Sigmoid colon (tissue), 7 donors: ENCODE measurements around the gene RAD17. TPM values are rescaled to one million over a fixed set of nuclear protein-coding genes. Genes with fewer than 3 reads are reported as not detected.

ENCODE experiments used
- DNase-seq: peaks from one replicate; pipeline ENCODE4 v3.0.0-alpha.2; 2019
- H3K27ac ChIP-seq, 4 donors: fragments of 200-600 bp; sonication (generic); one replicate each; pipeline ENCODE4 v1.5.1; 2016 to 2019; ENCODE audit warnings: mild to moderate bottlenecking in 1 of 4
- H3K27me3 ChIP-seq, 3 donors: fragments of 200-600 bp; sonication (generic); one replicate each; pipeline ENCODE4 v1.5.1; 2019; ENCODE audit warnings: mild to moderate bottlenecking in 1 of 3
- H3K36me3 ChIP-seq, 4 donors: fragments of 200-600 bp; sonication (generic); one replicate each; pipeline ENCODE4 v1.5.1; 2016 to 2019
- H3K4me1 ChIP-seq, 4 donors: fragments of 200-600 bp; sonication (generic); one replicate each; pipeline ENCODE4 v1.5.1; 2017 to 2019
- H3K4me3 ChIP-seq, 4 donors: fragments of 200-600 bp; sonication (generic); one replicate each; pipeline ENCODE4 v1.5.1; 2017 to 2019; ENCODE audit warnings: mild to moderate bottlenecking in 2 of 4, moderate library complexity in 1 of 4
- H3K9me3 ChIP-seq, 4 donors: fragments of 200-600 bp in 3 of 4; sonication (generic) in 3 of 4; one replicate each; pipeline versions ENCODE4 v1.5.1 to v1.6.1; 2013 to 2019
- EP300 ChIP-seq, 4 donors: sonication (generic); formaldehyde crosslinking; IDR thresholded peaks; one replicate each; pipeline ENCODE4 v1.6.1; 2017; ENCODE audit warnings: antibody characterized with exemption in 4 of 4
- POLR2A ChIP-seq, 2 donors: fragments of 450-650 bp; IDR thresholded peaks; one replicate each; pipeline ENCODE4 v1.6.1; 2016; ENCODE audit warnings: antibody characterized with exemption in 2 of 2, mild to moderate bottlenecking in 2 of 2, moderate library complexity in 2 of 2
- POLR2AphosphoS5 ChIP-seq, 4 donors: sonication (generic); formaldehyde crosslinking; IDR thresholded peaks; one replicate each; pipeline ENCODE4 v1.6.1; 2017; ENCODE audit warnings: antibody characterized with exemption in 4 of 4
- WGBS, 2 donors: extraction: QIAGEN DNeasy Blood & Tissue Kit; methylation state at CpG; one replicate each; pipeline ENCODE4 v1.1.7; 2013; 5-methylcytosine and 5-hydroxymethylcytosine counted together
- intact Hi-C: fragments of 100-400 bp; cut with DNase I; formaldehyde crosslinking; loops from one replicate; pipeline ENCODE4 v1.15.1; 2023
- polyA plus RNA-seq, 3 donors: library from polyadenylated mRNA; stranded (reverse); fragments of 200-250 nt; gene quantifications; one replicate each; pipeline ENCODE4 v1.2.3, GENCODE V29; 2013
- total RNA-seq, 4 donors: library from RNA; depleted of rRNA; stranded (reverse); fragments of >200 nt; gene quantifications; one replicate each; pipeline ENCODE4 v1.1.0, GENCODE V29; 2016
- TF ChIP-seq, protein P1 (sequence below), 4 experiments: fragments of 450-650 bp in 3 of 4; fragments of 200-600 bp in 1 of 4; IDR thresholded peaks; one replicate each; pipeline ENCODE4 v1.5.1; 2016 to 2019; ENCODE audit warnings: antibody characterized with exemption in 4 of 4, mild to moderate bottlenecking in 3 of 4, moderate library complexity in 2 of 4
- donor health status: healthy with polysubstance abuse.
- donor health status: Bipolar disorder and iron deficiency.
- donor health status: healthy.

The RAD17 gene
- total and polyA plus RNA-seq, 7 donors: 13.1 to 25.3 (median 18.3) TPM

DNA sequence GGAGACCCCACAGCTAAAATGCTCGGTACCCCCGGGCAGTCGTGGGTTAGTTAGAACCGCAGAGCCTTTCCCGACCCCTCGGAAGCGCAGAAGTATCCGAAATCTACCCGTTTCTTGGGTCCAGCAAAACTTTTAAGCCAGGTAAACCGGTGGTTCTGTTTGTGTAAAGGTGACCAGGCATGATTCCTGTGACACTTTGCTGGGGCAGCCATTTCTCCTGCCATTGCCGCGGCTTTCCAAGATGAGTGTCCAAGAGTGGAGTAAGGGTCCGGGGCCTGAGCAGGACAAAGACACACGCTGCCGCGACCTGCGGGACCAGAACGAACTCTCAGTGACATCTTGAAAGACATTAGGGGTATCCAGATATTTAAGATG is 46.0 kb downstream of the RAD17 start:
- whole genome bisulfite sequencing, 2 donors: 16 to 43% methylated on average over 18 of the region's 18 CpGs
- Histone ChIP-seq H3K4me1 (peaks cover 0 to 7% (median 0%) of the 10 kb centered on the region in 4 donors), H3K4me3 (peak overlapping the region in 3 of 4 donors; percentile 56 to 61 (median 58)), H3K9me3 (no peaks in the 10 kb centered on the region), H3K27ac (peak overlapping the region in 1 of 4 donors; percentile 8), H3K36me3 (peaks cover 0 to 35% (median 4%) of the 10 kb centered on the region in 4 donors), H3K27me3 (peaks cover 0 to 4% (median 0%) of the 10 kb centered on the region in 3 donors)
- intact Hi-C loops: no loop called here
- TF ChIP-seq, protein P1, sequence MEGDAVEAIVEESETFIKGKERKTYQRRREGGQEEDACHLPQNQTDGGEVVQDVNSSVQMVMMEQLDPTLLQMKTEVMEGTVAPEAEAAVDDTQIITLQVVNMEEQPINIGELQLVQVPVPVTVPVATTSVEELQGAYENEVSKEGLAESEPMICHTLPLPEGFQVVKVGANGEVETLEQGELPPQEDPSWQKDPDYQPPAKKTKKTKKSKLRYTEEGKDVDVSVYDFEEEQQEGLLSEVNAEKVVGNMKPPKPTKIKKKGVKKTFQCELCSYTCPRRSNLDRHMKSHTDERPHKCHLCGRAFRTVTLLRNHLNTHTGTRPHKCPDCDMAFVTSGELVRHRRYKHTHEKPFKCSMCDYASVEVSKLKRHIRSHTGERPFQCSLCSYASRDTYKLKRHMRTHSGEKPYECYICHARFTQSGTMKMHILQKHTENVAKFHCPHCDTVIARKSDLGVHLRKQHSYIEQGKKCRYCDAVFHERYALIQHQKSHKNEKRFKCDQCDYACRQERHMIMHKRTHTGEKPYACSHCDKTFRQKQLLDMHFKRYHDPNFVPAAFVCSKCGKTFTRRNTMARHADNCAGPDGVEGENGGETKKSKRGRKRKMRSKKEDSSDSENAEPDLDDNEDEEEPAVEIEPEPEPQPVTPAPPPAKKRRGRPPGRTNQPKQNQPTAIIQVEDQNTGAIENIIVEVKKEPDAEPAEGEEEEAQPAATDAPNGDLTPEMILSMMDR (IDR thresholded peaks at IDR 0.05): no peak
- TF ChIP-seq POLR2A (IDR thresholded peaks at IDR 0.05) (no peak), POLR2AphosphoS5 (IDR thresholded peaks at IDR 0.05) (no peak), EP300 (IDR thresholded peaks at IDR 0.05) (no peak)
- no peak for DNase-seq

GRCh38 chr5:69416180-69416579 is 46.6 kb downstream of the RAD17 start:
- TF ChIP-seq POLR2A (IDR thresholded peaks at IDR 0.05) (no peak), EP300 (IDR thresholded peaks at IDR 0.05) (no peak), POLR2AphosphoS5 (IDR thresholded peaks at IDR 0.05) (no peak)
- TF ChIP-seq, protein P1 (IDR thresholded peaks at IDR 0.05): no peak
- Histone ChIP-seq H3K27me3 (peaks cover 0 to 4% (median 0%) of the 10 kb centered on the region in 3 donors), H3K4me3 (no peak overlapping the region), H3K9me3 (no peaks in the 10 kb centered on the region), H3K4me1 (peaks cover 0 to 7% (median 0%) of the 10 kb centered on the region in 4 donors), H3K36me3 (peaks cover 0 to 31% (median 4%) of the 10 kb centered on the region in 4 donors), H3K27ac (no peak overlapping the region)
- intact Hi-C loops: no loop called here
- WGBS, 2 donors: 20 to 75% methylated on average over 6 of the region's 6 CpGs
- DNase-seq: no peak

DNA sequence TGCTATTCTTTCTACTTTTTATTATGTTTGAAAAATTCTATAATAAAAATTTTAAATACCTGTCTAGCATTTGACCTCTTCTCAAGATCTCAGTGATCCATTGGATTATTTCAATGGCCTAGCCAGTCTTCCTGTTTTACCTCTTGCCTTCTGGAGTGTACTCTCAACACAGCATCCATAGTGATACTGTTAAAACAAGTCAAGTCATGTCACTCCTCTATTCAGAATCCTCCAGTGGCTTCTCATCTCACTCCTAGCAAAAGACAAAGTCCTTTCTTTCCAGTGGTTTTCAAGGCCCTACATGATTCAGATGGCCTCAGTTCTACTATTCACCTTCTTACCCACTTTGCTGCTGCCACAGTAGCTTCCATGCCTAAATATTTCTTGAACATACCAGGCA is 47.1 kb downstream of the RAD17 start:
- DNase-seq: no peak
- Histone ChIP-seq H3K27me3 (peaks cover 0 to 4% (median 0%) of the 10 kb centered on the region in 3 donors), H3K36me3 (peaks cover 0 to 26% (median 4%) of the 10 kb centered on the region in 4 donors), H3K9me3 (no peaks in the 10 kb centered on the region), H3K4me3 (no peak overlapping the region), H3K4me1 (peaks cover 0 to 7% (median 0%) of the 10 kb centered on the region in 4 donors), H3K27ac (no peak overlapping the region)
- intact Hi-C loops: no loop called here
- TF ChIP-seq POLR2AphosphoS5 (IDR thresholded peaks at IDR 0.05) (no peak), EP300 (IDR thresholded peaks at IDR 0.05) (no peak), POLR2A (IDR thresholded peaks at IDR 0.05) (no peak)
- TF ChIP-seq, protein P1 (IDR thresholded peaks at IDR 0.05): no peak

DNA sequence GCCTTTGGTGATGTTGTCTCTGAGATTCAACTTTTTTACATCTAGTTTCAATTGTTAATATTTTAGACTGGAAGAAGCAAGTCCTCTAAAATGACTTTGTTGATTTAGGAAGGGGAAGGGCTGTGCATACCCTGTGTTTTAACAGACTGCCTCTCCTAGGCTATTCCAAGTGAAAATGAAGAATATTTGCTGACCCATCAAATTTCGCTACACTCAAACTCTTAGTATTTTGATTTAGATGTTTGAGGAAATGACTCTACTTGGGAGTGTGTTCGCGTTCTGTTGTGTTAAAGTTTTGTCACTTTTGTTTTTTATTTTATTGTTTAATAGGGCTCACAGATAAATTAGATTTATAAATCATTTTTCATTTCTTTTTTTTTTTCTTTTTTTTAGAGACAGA is 48.9 kb downstream of the RAD17 start:
- no peaks in the 10 kb centered on the region for H3K9me3 ChIP-seq
- no peak for DNase-seq
- 94% methylated on average over 3 of the region's 3 CpGs for WGBS, 2 donors
- peaks cover 0 to 12% (median 4%) of the 10 kb centered on the region in 4 donors for H3K36me3 ChIP-seq
- H3K27me3 ChIP-seq: peaks cover 0 to 4% (median 0%) of the 10 kb centered on the region in 3 donors
- no peak for TF ChIP-seq EP300 (IDR thresholded peaks at IDR 0.05)
- intact Hi-C loops: no loop called here
- no peak overlapping the region for H3K27ac ChIP-seq
- H3K4me1 ChIP-seq: peaks cover 0 to 7% (median 0%) of the 10 kb centered on the region in 4 donors
- H3K4me3 ChIP-seq: no peak overlapping the region

DNA sequence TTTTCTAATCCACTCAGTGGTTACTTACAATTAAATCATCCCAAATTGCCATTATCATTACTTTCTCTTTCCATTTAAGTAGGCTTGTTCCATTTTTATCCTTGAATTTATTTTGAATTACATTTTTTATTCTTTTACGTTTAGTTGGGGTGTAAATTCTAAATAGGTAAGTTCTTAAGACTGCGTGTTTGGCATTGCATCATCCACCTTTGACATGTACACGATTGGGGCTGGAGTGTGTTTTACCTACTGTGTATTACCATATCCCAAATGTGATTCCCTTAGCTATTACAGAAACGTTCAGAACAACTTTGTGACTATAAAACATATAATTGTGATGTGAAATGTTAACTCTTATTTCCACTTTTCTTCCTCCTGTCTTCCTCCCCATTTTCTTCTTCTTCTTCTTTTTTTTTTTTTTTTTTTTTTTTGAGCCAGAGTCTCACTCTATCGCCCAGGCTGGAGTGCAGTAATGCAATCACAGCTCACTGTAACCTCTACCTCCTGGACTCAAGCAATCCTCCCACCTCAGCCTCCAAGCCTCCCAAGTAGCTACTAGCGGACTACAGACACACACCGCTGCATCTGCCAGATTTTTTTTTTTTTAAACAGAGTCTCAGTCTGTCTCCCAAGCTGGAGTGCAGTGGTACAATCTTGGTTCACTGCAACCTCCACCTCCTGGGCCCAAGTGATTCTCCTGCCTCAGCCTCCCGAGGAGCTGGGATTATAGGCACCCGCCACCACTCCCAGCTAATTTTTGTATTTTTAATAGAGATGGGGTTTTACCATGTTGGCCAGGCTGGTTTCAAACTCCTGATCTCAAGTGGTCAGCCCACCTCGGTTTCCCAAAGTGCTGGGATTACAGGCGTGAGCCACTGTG is 62.0 kb downstream of the RAD17 start:
- H3K27me3 ChIP-seq: no peaks in the 10 kb centered on the region
- TF ChIP-seq EP300 (IDR thresholded peaks at IDR 0.05) (no peak), POLR2A (IDR thresholded peaks at IDR 0.05) (no peak), POLR2AphosphoS5 (IDR thresholded peaks at IDR 0.05) (no peak)
- TF ChIP-seq, protein P1 (IDR thresholded peaks at IDR 0.05): no peak
- no peaks in the 10 kb centered on the region for H3K9me3 ChIP-seq
- WGBS, 2 donors: 84 to 88% methylated on average over 11 of the region's 11 CpGs
- H3K4me1 ChIP-seq: no peaks in the 10 kb centered on the region
- no peak overlapping the region for H3K27ac ChIP-seq
- H3K36me3 ChIP-seq: no peaks in the 10 kb centered on the region
- no peak for DNase-seq
- intact Hi-C loops: no loop called here
- no peak overlapping the region for H3K4me3 ChIP-seq
